ENCODE results near the gene MRPL41.

Gene MRPL41

GRCh38 chr9:137588891-137589290, 37.2 kb downstream of the MRPL41 start:
- no peak for TF ChIP-seq CTCF (IDR thresholded peaks at IDR 0.05; ENCODE audit: low read depth, low read length)
- TF ChIP-seq EZH2phosphoT487 (IDR thresholded peaks at IDR 0.05; ENCODE audit: low read depth): no peak
- Histone ChIP-seq H3K4me2 (ENCODE audit: low read length) (peak overlapping the region; percentile 95), H3K4me1 (ENCODE audit: low read length) (peaks cover 8% of the 10 kb centered on the region), H3K36me3 (replicated peaks; ENCODE audit: low read depth, low read length) (peaks cover 28% of the 10 kb centered on the region), H4K20me1 (ENCODE audit: insufficient read depth, low read length) (peaks cover 12% of the 10 kb centered on the region), H3K9ac (ENCODE audit: low read length) (peak overlapping the region; percentile 77), H3K9me3 (ENCODE audit: insufficient read depth, low read length) (no peaks in the 10 kb centered on the region), H2AFZ (ENCODE audit: low read depth, low read length) (no peak overlapping the region), H3K79me2 (ENCODE audit: low read length) (peaks cover 27% of the 10 kb centered on the region), H3K4me3 (ENCODE audit: low read length) (peak overlapping the region; percentile 88), H3K27me3 (ENCODE audit: low read depth, low read length) (no peaks in the 10 kb centered on the region), H3K27ac (ENCODE audit: low read length) (no peak overlapping the region)

GRCh38 chr9:137589441-137590122, 37.9 kb downstream of the MRPL41 start:
- peak overlapping the region; percentile 77 for H3K9ac ChIP-seq (ENCODE audit: low read length)
- no peaks in the 10 kb centered on the region for H3K9me3 ChIP-seq (ENCODE audit: insufficient read depth, low read length)
- peaks cover 25% of the 10 kb centered on the region for H3K79me2 ChIP-seq (ENCODE audit: low read length)
- H2AFZ ChIP-seq (ENCODE audit: low read depth, low read length): no peak overlapping the region
- no peak overlapping the region for H3K27ac ChIP-seq (ENCODE audit: low read length)
- peaks cover 27% of the 10 kb centered on the region for H3K36me3 ChIP-seq (replicated peaks; ENCODE audit: low read depth, low read length)
- H4K20me1 ChIP-seq (ENCODE audit: insufficient read depth, low read length): peaks cover 12% of the 10 kb centered on the region
- H3K4me2 ChIP-seq (ENCODE audit: low read length): peak overlapping the region; percentile 95
- H3K4me1 ChIP-seq (ENCODE audit: low read length): peaks cover 8% of the 10 kb centered on the region
- TF ChIP-seq EZH2phosphoT487 (IDR thresholded peaks at IDR 0.05; ENCODE audit: low read depth) (no peak), CTCF (IDR thresholded peaks at IDR 0.05; ENCODE audit: low read depth, low read length) (no peak)
- H3K4me3 ChIP-seq (ENCODE audit: low read length): peak overlapping the region; percentile 88
- no peaks in the 10 kb centered on the region for H3K27me3 ChIP-seq (ENCODE audit: low read depth, low read length)

GRCh38 chr9:137590123-137590468, 38.4 kb downstream of the MRPL41 start:
- Histone ChIP-seq H3K79me2 (ENCODE audit: low read length) (peaks cover 25% of the 10 kb centered on the region), H2AFZ (ENCODE audit: low read depth, low read length) (no peak overlapping the region), H3K9ac (ENCODE audit: low read length) (peak overlapping the region; percentile 77), H3K4me2 (ENCODE audit: low read length) (peak overlapping the region; percentile 95; the same call in 1 of the 2 replicates), H3K27ac (ENCODE audit: low read length) (no peak overlapping the region), H3K4me1 (ENCODE audit: low read length) (peaks cover 8% of the 10 kb centered on the region), H3K4me3 (ENCODE audit: low read length) (peak overlapping the region; percentile 88), H3K36me3 (replicated peaks; ENCODE audit: low read depth, low read length) (peaks cover 24% of the 10 kb centered on the region), H3K27me3 (ENCODE audit: low read depth, low read length) (no peaks in the 10 kb centered on the region), H3K9me3 (ENCODE audit: insufficient read depth, low read length) (no peaks in the 10 kb centered on the region), H4K20me1 (ENCODE audit: insufficient read depth, low read length) (peaks cover 12% of the 10 kb centered on the region)
- TF ChIP-seq EZH2phosphoT487 (IDR thresholded peaks at IDR 0.05; ENCODE audit: low read depth) (no peak), CTCF (IDR thresholded peaks at IDR 0.05; ENCODE audit: low read depth, low read length) (no peak)

- H2AFZ ChIP-seq (ENCODE audit: low read depth, low read length): no peak within 1 kb of the TSS
- H3K79me2 ChIP-seq (ENCODE audit: low read length): peaks cover 25% of the 10 kb centered on the region
- H3K36me3 ChIP-seq (replicated peaks; ENCODE audit: low read depth, low read length): peaks cover 21% of the 10 kb centered on the region
- peak within 1 kb of the TSS; percentile 88 for H3K4me3 ChIP-seq (ENCODE audit: low read length)
- no peaks in the 10 kb centered on the region for H3K9me3 ChIP-seq (ENCODE audit: insufficient read depth, low read length)
- no peak within 1 kb of the TSS for H3K27ac ChIP-seq (ENCODE audit: low read length)
- TF ChIP-seq CTCF (IDR thresholded peaks at IDR 0.05; ENCODE audit: low read depth, low read length) (no peak), EZH2phosphoT487 (IDR thresholded peaks at IDR 0.05; ENCODE audit: low read depth) (no peak)
- peaks cover 8% of the 10 kb centered on the region for H3K4me1 ChIP-seq (ENCODE audit: low read length)
- peak within 1 kb of the TSS; percentile 77 for H3K9ac ChIP-seq (ENCODE audit: low read length)
- H3K4me2 ChIP-seq (ENCODE audit: low read length): peak within 1 kb of the TSS; percentile 95
- H4K20me1 ChIP-seq (ENCODE audit: insufficient read depth, low read length): peaks cover 12% of the 10 kb centered on the region
- no peaks in the 10 kb centered on the region for H3K27me3 ChIP-seq (ENCODE audit: low read depth, low read length)
Measured at GRCh38 chr9:137590469-137591383, 39.0 kb downstream of the MRPL41 start, which contains the start of gene ZMYND19. Gene ZMYND19 (minus strand): TSS chr9:137590512. CDS start chr9:137590263, 249 bp downstream.
